PC-9 (cell line): ENCODE measurements around the gene ZNF569. TPM values are rescaled to one million over a fixed set of nuclear protein-coding genes. Genes with fewer than 3 reads are reported as not detected.
"Not testable (repeated sequence)": the region's sequence is repeated elsewhere in the genome, so short reads cannot be mapped to it uniquely, and the experiment has no call there.

Experiments
- BruUV-seq: library from RNA; stranded (reverse); fragments of 400-500 nt; replicated peaks from 2 replicates; lab custom pipeline; 2021; lab: Mats Ljungman, UMichigan
- CTCF ChIA-PET: fragments of 300-600 bp; sonication (Branson Sonifier 250); formaldehyde crosslinking; loops from one replicate; lab custom pipeline; 2022; ENCODE audit warnings: antibody characterized with exemption; lab: Charles Lee
- POLR2A ChIA-PET: fragments of 300-600 bp; sonication (Branson Sonifier 250); formaldehyde crosslinking; loops from one replicate; lab custom pipeline; 2022; ENCODE audit warnings: antibody characterized with exemption; ENCODE audit not compliant: unreplicated experiment; lab: Charles Lee
- DNase-seq, 2 experiments: peaks; one replicate each; pipeline versions ENCODE4 v3.0.0 to v3.0.0-alpha.2; 2015 to 2022; ENCODE audit warnings: mixed read lengths in 1 of 2
- H2AFZ ChIP-seq: fragments of 200-600 bp; sonication (generic); 2 replicates; pipeline ENCODE4 v1.8.1; 2017; ENCODE audit warnings: antibody characterized with exemption
- H3F3A ChIP-seq: fragments of 200-600 bp; sonication (generic); 2 replicates; pipeline ENCODE4 v1.8.1; 2017; ENCODE audit warnings: antibody characterized with exemption, mild to moderate bottlenecking, low read depth; ENCODE audit not compliant: insufficient read depth
- H3K27ac ChIP-seq: fragments of 200-600 bp; sonication (generic); 2 replicates; pipeline ENCODE4 v1.6.1; 2016; ENCODE audit warnings: mixed run types
- H3K27me3 ChIP-seq: fragments of 200-600 bp; sonication (generic); 2 replicates; pipeline ENCODE4 v1.6.1; 2016; ENCODE audit warnings: low read depth, mixed run types; ENCODE audit not compliant: insufficient read depth
- H3K36me3 ChIP-seq: fragments of 200-600 bp; sonication (generic); 2 replicates; pipeline ENCODE4 v1.6.1; 2016; ENCODE audit warnings: low read depth, mixed run types
- H3K4me1 ChIP-seq: fragments of 200-600 bp; sonication (generic); replicated peaks from 2 replicates; pipeline ENCODE4 v1.6.1; 2016; ENCODE audit warnings: mixed run types; ENCODE audit not compliant: insufficient read depth
- H3K4me2 ChIP-seq: fragments of 200-600 bp; sonication (generic); 2 replicates; pipeline ENCODE4 v1.6.1; 2017; ENCODE audit warnings: mixed run types
- H3K4me3 ChIP-seq: fragments of 200-600 bp; sonication (generic); 2 replicates; pipeline ENCODE4 v1.6.1; 2016; ENCODE audit warnings: mixed run types
- H3K79me2 ChIP-seq: fragments of 200-600 bp; sonication (generic); 2 replicates; pipeline ENCODE4 v1.6.1; 2017; ENCODE audit warnings: low read depth, mixed run types
- H3K9me2 ChIP-seq: fragments of 200-600 bp; sonication (generic); 2 replicates; pipeline ENCODE4 v1.8.1; 2017; ENCODE audit warnings: mild to moderate bottlenecking; ENCODE audit not compliant: insufficient read depth
- H3K9me3 ChIP-seq: fragments of 200-600 bp; sonication (generic); 2 replicates; pipeline ENCODE4 v1.8.1; 2016; ENCODE audit warnings: low read depth; ENCODE audit not compliant: insufficient read depth
- H4K20me1 ChIP-seq: fragments of 200-600 bp; sonication (generic); 2 replicates; pipeline ENCODE4 v1.8.1; 2017; ENCODE audit not compliant: insufficient read depth
- CTCF ChIP-seq: fragments of 200-600 bp; sonication (generic); conservative IDR thresholded peaks from 2 replicates; pipeline ENCODE4 v1.6.1; 2017; ENCODE audit warnings: mixed run types, antibody characterized with exemption, mild to moderate bottlenecking, moderate library complexity
- EZH2 ChIP-seq: fragments of 200-600 bp; sonication (generic); IDR thresholded peaks from 2 replicates; pipeline ENCODE4 v1.8.0; 2017; ENCODE audit warnings: antibody characterized with exemption, low read depth
- intact Hi-C: fragments of 100-400 bp; cut with micrococcal nuclease; formaldehyde crosslinking; loops from one replicate; pipeline ENCODE4 v1.10.0; 2022; ENCODE audit not compliant: unreplicated experiment
- total RNA-seq: library from RNA; stranded (reverse); gene quantifications from 2 replicates; pipeline ENCODE4 v1.2.3, GENCODE V29; 2021

The ZNF569 gene
- total RNA-seq, 1 experiment from 2014 or later, result 3.3 TPM

GRCh38 chr19:37403403-37403802, 63.8 kb downstream of the ZNF569 start:
- intact Hi-C loops, result no loop called here
- no peaks in the 10 kb centered on the region for H3F3A ChIP-seq
- H4K20me1 ChIP-seq, result no peaks in the 10 kb centered on the region
- H3K9me3 ChIP-seq, result peaks cover 19% of the 10 kb centered on the region; the same call in 1 of the 2 replicates
- H3K4me1 ChIP-seq, result no peaks in the 10 kb centered on the region
- TF ChIP-seq CTCF, result no peak
- TF ChIP-seq EZH2, result no peak
- no TSS peak for BruUV-seq
- no peak overlapping the region for H3K27ac ChIP-seq
- H3K36me3 ChIP-seq, result no peaks in the 10 kb centered on the region
- no peak for DNase-seq
- H3K27me3 ChIP-seq, result no peaks in the 10 kb centered on the region
- H2AFZ ChIP-seq, result no peak overlapping the region
- no peaks in the 10 kb centered on the region for H3K9me2 ChIP-seq
- CTCF ChIA-PET, result no interaction called here
- H3K4me3 ChIP-seq, result no peak overlapping the region
- H3K79me2 ChIP-seq, result no peaks in the 10 kb centered on the region
- POLR2A ChIA-PET, result no interaction called here
- H3K4me2 ChIP-seq, result no peak overlapping the region

- Histone ChIP-seq H3K9me2 (no peaks in the 10 kb centered on the region), H3K27ac (no peak overlapping the region), H3K36me3 (no peaks in the 10 kb centered on the region), H3K79me2 (no peaks in the 10 kb centered on the region), H3K27me3 (no peaks in the 10 kb centered on the region), H2AFZ (no peak overlapping the region), H3K9me3 (peaks cover 14% of the 10 kb centered on the region), H3K4me1 (no peaks in the 10 kb centered on the region), H3K4me3 (no peak overlapping the region), H4K20me1 (no peaks in the 10 kb centered on the region), H3F3A (no peaks in the 10 kb centered on the region), H3K4me2 (no peak overlapping the region)
- intact Hi-C loops, result no loop called here
- ChIA-PET CTCF (no interaction called here), POLR2A (no interaction called here)
- BruUV-seq, result no TSS peak
- TF ChIP-seq CTCF (no peak), EZH2 (no peak)
- DNase-seq, result no peak
These were observed 66.2 kb downstream of the ZNF569 start for GRCh38 chr19:37401078-37401477.

- DNase-seq, H4K20me1 ChIP-seq, H3K79me2 ChIP-seq, H3K27ac ChIP-seq, CTCF ChIA-PET, BruUV-seq, intact Hi-C loops, H3F3A ChIP-seq, H3K9me2 ChIP-seq, H3K4me3 ChIP-seq, H3K4me1 ChIP-seq, H3K27me3 ChIP-seq, H2AFZ ChIP-seq, H3K4me2 ChIP-seq, POLR2A ChIA-PET: not testable (repeated sequence)
- H3K36me3 ChIP-seq, result peaks cover 17% of the 10 kb centered on the region
- H3K9me3 ChIP-seq, result peaks cover 53% of the 10 kb centered on the region
These were observed 75.8 kb downstream of the ZNF569 start for GRCh38 chr19:37391399-37391798.

DNA sequence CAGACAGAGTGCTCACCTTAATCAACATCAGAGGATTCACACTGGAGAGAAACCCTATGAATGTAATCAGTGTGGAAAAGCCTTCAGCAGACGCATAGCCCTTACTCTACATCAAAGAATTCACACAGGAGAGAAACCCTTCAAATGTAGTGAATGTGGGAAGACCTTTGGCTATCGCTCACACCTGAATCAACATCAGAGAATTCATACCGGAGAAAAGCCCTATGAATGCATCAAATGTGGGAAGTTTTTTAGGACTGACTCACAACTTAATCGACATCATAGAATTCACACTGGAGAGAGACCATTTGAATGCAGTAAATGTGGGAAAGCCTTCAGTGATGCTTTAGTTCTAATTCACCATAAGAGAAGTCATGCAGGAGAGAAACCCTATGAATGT, 78.0 kb downstream of the ZNF569 start:
- intact Hi-C loops, result no loop called here
- H3K9me3 ChIP-seq, result peaks cover 63% of the 10 kb centered on the region
- POLR2A ChIA-PET, result no interaction called here

More for the DNA sequence above, 78.0 kb downstream of the ZNF569 start:
- Histone ChIP-seq H3K36me3 (peaks cover 26% of the 10 kb centered on the region), H3K27me3 (no peaks in the 10 kb centered on the region), H3K79me2 (no peaks in the 10 kb centered on the region), H3K27ac (no peak overlapping the region), H3F3A (no peaks in the 10 kb centered on the region), H3K9me2 (no peaks in the 10 kb centered on the region), H3K4me3 (no peak overlapping the region; the same call in 1 of the 2 replicates), H3K4me1 (no peaks in the 10 kb centered on the region), H2AFZ (no peak overlapping the region), H4K20me1 (no peaks in the 10 kb centered on the region), H3K4me2 (no peak overlapping the region)
- no TSS peak for BruUV-seq
- DNase-seq, result no peak
- CTCF ChIA-PET, result no interaction called here
- no peak for TF ChIP-seq EZH2
- TF ChIP-seq CTCF, result no peak
